GM19043 (cell line): ENCODE results near the gene UNC93B1.
"Not testable (repeated sequence)": the region's sequence is repeated elsewhere in the genome, so short reads cannot be mapped to it uniquely, and the experiment has no call there.

ENCODE experiments used
- ATAC-seq: cut with Tn5 transposase; IDR thresholded peaks from one replicate; pipeline ENCODE4 v1.9.1; 2021; ENCODE audit warnings: low read depth; ENCODE audit not compliant: unreplicated experiment

The UNC93B1 gene

GRCh38 chr11:67946403-67946802 lies 57.5 kb downstream of the UNC93B1 start:
- not testable (repeated sequence) for ATAC-seq

DNA sequence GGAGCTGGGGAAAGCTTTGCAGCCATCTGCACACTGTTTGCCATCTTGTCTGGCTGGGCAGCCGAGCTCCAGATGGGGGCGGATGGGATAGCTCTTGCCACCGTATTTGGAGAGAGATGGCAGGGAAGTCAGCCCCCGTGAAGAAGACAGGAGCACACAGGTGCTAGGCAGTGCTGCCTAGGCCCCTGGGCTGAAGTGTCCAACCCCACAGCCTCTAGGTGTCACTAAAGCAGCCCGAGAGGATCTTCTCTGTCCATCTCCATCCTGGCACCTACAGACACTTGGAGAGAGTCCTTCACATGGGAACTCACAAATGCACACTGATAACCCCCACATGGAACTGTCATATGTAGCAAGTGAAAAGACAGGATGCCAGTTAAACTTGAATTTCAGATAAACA lies 60.5 kb downstream of the UNC93B1 start:
- not testable (repeated sequence) for ATAC-seq
